ENCODE data around the gene ARL17B.

Gene ARL17B

DNA sequence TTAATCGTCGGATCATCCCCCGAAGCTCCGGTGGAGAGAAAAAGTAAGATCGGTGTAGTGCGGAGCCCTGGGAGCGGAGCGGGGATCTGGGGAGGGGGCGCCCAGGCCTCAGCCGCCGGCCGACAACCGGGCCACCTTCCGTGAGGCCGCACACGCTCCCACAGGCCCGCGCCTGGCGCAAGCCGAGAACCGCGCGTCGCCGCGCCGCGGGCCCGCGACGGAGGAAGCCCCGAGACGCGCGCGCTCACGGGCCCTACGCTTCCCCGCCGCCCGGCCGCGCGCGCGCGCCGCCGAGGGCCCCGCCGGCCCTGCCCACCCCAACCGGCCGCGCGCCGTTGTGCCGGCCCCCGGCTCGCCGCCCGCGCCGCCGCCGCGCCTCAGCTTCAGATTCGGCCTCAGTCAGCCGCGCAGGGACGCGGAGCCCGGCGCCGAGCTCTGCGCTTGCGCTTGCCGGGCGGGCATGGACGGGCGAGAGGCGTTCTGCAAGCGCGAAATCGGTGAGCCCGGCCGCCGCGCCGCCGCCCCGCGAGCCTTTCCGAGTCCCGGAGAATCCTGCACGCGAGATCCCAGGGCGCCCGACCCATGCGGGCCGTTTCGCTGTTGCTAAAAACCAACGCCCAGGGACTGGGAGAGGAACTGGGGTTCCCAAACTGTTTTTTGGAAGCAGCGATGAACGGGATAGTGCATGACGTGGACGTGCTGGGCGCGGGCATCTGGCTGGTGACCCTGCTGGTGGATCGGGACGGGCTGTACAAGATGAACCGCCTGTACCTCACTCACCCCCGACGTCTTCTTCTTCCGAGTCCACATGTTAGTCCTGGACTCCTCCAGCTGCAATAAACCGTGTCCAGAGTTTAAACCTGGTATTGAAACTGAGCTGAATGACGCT, 94.7 kb downstream of the ARL17B start (continued):
- TF ChIP-seq ZNF292 (tag by site-specific recombination; IDR thresholded peaks at IDR 0.05; ENCODE audit: borderline replicate concordance, low read depth) (no peak), MYNN (tag by site-specific recombination; IDR thresholded peaks at IDR 0.05; ENCODE audit: borderline replicate concordance) (0 out of 2 replicates have a peak, but pooled peaks have one; percentile 11), SP7 (tag by site-specific recombination; IDR thresholded peaks at IDR 0.05) (peak; percentile 33; the same call in 1 of the 2 replicates), ZNF248 (tag by site-specific recombination; IDR thresholded peaks at IDR 0.05) (no peak), ZNF768 (tag by site-specific recombination; IDR thresholded peaks at IDR 0.05) (no peak), GLI4 (tag by site-specific recombination; IDR thresholded peaks at IDR 0.05) (no peak), ZNF24 (tag by site-specific recombination; IDR thresholded peaks at IDR 0.05) (0 out of 2 replicates have a peak, but pooled peaks have one; percentile 35), ZBTB48 (tag by site-specific recombination; IDR thresholded peaks at IDR 0.05) (peak; percentile 15; the same call in 1 of the 2 replicates), GLIS1 (tag by site-specific recombination; IDR thresholded peaks at IDR 0.05) (no peak), ZFP69B (tag by site-specific recombination; IDR thresholded peaks at IDR 0.05) (0 out of 2 replicates have a peak, but pooled peaks have one; percentile 19), ZNF843 (tag by site-specific recombination; IDR thresholded peaks at IDR 0.05) (peak; percentile 14; the same call in 1 of the 2 replicates), ZXDB (tag by site-specific recombination; IDR thresholded peaks at IDR 0.05) (peak; percentile 77), REPIN1 (tag by site-specific recombination; IDR thresholded peaks at IDR 0.05; ENCODE audit: low read depth) (peak; percentile 91; the same call in 1 of the 2 replicates), ZBTB20 (tag by site-specific recombination; IDR thresholded peaks at IDR 0.05) (peak; percentile 80), ZNF677 (tag by site-specific recombination; IDR thresholded peaks at IDR 0.05) (no peak), GLIS2 (tag by site-specific recombination; IDR thresholded peaks at IDR 0.05) (no peak), ZNF324 (tag by site-specific recombination; IDR thresholded peaks at IDR 0.05) (peak; percentile 86; the same call in 1 of the 2 replicates), ZNF571 (tag by site-specific recombination; IDR thresholded peaks at IDR 0.05) (no peak), FEZF1 (tag by site-specific recombination; IDR thresholded peaks at IDR 0.05) (no peak), HOXA7 (CRISPR knock-in tag; IDR thresholded peaks at IDR 0.05; ENCODE audit: borderline replicate concordance) (no peak), IKZF3 (tag by site-specific recombination; IDR thresholded peaks at IDR 0.05) (peak; percentile 66; the same call in 1 of the 2 replicates), ZNF777 (tag by site-specific recombination; IDR thresholded peaks at IDR 0.05; ENCODE audit: borderline replicate concordance) (peak; percentile 93), ZBTB7A (tag by site-specific recombination; IDR thresholded peaks at IDR 0.05; ENCODE audit: low read depth) (no peak)
- TF ChIP-seq, protein P1, sequence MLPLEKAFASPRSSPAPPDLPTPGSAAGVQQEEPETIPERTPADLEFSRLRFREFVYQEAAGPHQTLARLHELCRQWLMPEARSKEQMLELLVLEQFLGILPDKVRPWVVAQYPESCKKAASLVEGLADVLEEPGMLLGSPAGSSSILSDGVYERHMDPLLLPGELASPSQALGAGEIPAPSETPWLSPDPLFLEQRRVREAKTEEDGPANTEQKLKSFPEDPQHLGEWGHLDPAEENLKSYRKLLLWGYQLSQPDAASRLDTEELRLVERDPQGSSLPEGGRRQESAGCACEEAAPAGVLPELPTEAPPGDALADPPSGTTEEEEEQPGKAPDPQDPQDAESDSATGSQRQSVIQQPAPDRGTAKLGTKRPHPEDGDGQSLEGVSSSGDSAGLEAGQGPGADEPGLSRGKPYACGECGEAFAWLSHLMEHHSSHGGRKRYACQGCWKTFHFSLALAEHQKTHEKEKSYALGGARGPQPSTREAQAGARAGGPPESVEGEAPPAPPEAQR (tag by site-specific recombination; IDR thresholded peaks at IDR 0.05), result no peak
- TF ChIP-seq, protein P2, sequence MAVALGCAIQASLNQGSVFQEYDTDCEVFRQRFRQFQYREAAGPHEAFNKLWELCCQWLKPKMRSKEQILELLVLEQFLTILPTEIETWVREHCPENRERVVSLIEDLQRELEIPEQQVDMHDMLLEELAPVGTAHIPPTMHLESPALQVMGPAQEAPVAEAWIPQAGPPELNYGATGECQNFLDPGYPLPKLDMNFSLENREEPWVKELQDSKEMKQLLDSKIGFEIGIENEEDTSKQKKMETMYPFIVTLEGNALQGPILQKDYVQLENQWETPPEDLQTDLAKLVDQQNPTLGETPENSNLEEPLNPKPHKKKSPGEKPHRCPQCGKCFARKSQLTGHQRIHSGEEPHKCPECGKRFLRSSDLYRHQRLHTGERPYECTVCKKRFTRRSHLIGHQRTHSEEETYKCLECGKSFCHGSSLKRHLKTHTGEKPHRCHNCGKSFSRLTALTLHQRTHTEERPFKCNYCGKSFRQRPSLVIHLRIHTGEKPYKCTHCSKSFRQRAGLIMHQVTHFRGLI (tag by site-specific recombination; IDR thresholded peaks at IDR 0.05), result peak; percentile 75
- TF ChIP-seq, protein P3, sequence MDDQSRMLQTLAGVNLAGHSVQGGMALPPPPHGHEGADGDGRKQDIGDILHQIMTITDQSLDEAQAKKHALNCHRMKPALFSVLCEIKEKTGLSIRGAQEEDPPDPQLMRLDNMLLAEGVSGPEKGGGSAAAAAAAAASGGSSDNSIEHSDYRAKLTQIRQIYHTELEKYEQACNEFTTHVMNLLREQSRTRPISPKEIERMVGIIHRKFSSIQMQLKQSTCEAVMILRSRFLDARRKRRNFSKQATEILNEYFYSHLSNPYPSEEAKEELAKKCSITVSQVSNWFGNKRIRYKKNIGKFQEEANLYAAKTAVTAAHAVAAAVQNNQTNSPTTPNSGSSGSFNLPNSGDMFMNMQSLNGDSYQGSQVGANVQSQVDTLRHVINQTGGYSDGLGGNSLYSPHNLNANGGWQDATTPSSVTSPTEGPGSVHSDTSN (CRISPR knock-in tag; IDR thresholded peaks at IDR 0.05), result no peak
- TF ChIP-seq, protein P4, sequence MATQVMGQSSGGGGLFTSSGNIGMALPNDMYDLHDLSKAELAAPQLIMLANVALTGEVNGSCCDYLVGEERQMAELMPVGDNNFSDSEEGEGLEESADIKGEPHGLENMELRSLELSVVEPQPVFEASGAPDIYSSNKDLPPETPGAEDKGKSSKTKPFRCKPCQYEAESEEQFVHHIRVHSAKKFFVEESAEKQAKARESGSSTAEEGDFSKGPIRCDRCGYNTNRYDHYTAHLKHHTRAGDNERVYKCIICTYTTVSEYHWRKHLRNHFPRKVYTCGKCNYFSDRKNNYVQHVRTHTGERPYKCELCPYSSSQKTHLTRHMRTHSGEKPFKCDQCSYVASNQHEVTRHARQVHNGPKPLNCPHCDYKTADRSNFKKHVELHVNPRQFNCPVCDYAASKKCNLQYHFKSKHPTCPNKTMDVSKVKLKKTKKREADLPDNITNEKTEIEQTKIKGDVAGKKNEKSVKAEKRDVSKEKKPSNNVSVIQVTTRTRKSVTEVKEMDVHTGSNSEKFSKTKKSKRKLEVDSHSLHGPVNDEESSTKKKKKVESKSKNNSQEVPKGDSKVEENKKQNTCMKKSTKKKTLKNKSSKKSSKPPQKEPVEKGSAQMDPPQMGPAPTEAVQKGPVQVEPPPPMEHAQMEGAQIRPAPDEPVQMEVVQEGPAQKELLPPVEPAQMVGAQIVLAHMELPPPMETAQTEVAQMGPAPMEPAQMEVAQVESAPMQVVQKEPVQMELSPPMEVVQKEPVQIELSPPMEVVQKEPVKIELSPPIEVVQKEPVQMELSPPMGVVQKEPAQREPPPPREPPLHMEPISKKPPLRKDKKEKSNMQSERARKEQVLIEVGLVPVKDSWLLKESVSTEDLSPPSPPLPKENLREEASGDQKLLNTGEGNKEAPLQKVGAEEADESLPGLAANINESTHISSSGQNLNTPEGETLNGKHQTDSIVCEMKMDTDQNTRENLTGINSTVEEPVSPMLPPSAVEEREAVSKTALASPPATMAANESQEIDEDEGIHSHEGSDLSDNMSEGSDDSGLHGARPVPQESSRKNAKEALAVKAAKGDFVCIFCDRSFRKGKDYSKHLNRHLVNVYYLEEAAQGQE (tag by site-specific recombination; IDR thresholded peaks at IDR 0.05), result no peak
- TF ChIP-seq, protein P5, sequence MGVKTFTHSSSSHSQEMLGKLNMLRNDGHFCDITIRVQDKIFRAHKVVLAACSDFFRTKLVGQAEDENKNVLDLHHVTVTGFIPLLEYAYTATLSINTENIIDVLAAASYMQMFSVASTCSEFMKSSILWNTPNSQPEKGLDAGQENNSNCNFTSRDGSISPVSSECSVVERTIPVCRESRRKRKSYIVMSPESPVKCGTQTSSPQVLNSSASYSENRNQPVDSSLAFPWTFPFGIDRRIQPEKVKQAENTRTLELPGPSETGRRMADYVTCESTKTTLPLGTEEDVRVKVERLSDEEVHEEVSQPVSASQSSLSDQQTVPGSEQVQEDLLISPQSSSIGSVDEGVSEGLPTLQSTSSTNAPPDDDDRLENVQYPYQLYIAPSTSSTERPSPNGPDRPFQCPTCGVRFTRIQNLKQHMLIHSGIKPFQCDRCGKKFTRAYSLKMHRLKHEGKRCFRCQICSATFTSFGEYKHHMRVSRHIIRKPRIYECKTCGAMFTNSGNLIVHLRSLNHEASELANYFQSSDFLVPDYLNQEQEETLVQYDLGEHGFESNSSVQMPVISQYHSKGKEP (tag by site-specific recombination; IDR thresholded peaks at IDR 0.05), result no peak
- TF ChIP-seq, protein P6, sequence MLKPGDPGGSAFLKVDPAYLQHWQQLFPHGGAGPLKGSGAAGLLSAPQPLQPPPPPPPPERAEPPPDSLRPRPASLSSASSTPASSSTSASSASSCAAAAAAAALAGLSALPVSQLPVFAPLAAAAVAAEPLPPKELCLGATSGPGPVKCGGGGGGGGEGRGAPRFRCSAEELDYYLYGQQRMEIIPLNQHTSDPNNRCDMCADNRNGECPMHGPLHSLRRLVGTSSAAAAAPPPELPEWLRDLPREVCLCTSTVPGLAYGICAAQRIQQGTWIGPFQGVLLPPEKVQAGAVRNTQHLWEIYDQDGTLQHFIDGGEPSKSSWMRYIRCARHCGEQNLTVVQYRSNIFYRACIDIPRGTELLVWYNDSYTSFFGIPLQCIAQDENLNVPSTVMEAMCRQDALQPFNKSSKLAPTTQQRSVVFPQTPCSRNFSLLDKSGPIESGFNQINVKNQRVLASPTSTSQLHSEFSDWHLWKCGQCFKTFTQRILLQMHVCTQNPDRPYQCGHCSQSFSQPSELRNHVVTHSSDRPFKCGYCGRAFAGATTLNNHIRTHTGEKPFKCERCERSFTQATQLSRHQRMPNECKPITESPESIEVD (tag by site-specific recombination; IDR thresholded peaks at IDR 0.05), result no peak

Measured in HEK293 (cell line).